ENCODE measurements around the gene STEAP3.

DNA sequence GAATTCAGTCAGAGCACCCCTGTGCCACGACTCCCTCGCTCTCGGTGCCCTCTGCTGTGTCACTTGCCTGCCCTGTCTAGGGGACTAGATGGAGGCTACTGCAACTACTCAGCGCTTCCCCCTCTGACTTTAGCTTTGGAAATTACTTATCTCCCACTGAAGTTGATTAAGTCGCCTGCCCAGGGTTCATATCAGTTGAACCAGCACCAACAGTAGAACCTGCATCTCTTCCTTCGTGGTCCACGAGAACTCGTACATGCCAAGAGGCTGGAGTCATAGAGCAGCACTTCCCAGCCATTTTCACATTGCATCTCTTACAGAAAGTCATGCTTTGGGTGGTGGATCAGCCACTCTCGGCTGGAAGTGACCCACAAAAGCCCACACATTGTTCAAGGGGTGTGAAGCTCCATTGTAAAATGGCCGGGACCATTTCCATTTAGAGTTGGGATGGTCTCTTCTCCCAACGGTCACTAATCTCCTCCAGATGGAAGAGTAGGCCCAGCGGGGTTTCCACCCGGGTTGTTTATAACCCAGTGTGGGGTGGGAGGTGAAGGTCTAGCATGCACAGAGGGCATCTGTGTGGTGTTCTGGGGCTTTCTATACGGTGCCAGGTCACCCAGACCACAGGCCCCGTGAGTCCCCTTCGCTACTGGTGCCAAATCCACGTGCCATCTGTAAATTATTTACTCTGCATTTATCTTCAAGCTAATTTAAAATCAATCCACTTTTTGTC is 38.0 kb downstream of the STEAP3 start:
- TF ChIP-seq, protein P1, sequence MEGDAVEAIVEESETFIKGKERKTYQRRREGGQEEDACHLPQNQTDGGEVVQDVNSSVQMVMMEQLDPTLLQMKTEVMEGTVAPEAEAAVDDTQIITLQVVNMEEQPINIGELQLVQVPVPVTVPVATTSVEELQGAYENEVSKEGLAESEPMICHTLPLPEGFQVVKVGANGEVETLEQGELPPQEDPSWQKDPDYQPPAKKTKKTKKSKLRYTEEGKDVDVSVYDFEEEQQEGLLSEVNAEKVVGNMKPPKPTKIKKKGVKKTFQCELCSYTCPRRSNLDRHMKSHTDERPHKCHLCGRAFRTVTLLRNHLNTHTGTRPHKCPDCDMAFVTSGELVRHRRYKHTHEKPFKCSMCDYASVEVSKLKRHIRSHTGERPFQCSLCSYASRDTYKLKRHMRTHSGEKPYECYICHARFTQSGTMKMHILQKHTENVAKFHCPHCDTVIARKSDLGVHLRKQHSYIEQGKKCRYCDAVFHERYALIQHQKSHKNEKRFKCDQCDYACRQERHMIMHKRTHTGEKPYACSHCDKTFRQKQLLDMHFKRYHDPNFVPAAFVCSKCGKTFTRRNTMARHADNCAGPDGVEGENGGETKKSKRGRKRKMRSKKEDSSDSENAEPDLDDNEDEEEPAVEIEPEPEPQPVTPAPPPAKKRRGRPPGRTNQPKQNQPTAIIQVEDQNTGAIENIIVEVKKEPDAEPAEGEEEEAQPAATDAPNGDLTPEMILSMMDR (IDR thresholded peaks at IDR 0.05) = no peak
- TF ChIP-seq POLR2AphosphoS5 (IDR thresholded peaks at IDR 0.05) (no peak), POLR2A (IDR thresholded peaks at IDR 0.05; ENCODE audit: low read depth) (no peak)

Data from esophagus muscularis mucosa (tissue), 3 donors.